Esophagus mucosa (tissue), 1 donor: ENCODE measurements around the gene HNRNPA3. TPM values are rescaled to one million over a fixed set of nuclear protein-coding genes. Genes with fewer than 3 reads are reported as not detected.

Experiments used
- total RNA-seq: library from RNA; stranded (reverse); gene quantifications from one replicate; pipeline ENCODE4 v1.2.4, GENCODE V29; 2023
- donor health status: DM: yes; HTN: yes; CAD: no.

Gene HNRNPA3
- total RNA-seq, 1 donor from 2014 or later = 142 TPM

Other genes starting within 250 kb of the HNRNPA3 start
- gene NFE2L2, start 51.9 kb downstream of the HNRNPA3 start, total RNA-seq = 179 TPM
- 38.1 TPM for gene AGPS, start 180.0 kb downstream of the HNRNPA3 start, total RNA-seq